ENCODE data around the gene LHFPL3.

- TF ChIP-seq, protein P1, sequence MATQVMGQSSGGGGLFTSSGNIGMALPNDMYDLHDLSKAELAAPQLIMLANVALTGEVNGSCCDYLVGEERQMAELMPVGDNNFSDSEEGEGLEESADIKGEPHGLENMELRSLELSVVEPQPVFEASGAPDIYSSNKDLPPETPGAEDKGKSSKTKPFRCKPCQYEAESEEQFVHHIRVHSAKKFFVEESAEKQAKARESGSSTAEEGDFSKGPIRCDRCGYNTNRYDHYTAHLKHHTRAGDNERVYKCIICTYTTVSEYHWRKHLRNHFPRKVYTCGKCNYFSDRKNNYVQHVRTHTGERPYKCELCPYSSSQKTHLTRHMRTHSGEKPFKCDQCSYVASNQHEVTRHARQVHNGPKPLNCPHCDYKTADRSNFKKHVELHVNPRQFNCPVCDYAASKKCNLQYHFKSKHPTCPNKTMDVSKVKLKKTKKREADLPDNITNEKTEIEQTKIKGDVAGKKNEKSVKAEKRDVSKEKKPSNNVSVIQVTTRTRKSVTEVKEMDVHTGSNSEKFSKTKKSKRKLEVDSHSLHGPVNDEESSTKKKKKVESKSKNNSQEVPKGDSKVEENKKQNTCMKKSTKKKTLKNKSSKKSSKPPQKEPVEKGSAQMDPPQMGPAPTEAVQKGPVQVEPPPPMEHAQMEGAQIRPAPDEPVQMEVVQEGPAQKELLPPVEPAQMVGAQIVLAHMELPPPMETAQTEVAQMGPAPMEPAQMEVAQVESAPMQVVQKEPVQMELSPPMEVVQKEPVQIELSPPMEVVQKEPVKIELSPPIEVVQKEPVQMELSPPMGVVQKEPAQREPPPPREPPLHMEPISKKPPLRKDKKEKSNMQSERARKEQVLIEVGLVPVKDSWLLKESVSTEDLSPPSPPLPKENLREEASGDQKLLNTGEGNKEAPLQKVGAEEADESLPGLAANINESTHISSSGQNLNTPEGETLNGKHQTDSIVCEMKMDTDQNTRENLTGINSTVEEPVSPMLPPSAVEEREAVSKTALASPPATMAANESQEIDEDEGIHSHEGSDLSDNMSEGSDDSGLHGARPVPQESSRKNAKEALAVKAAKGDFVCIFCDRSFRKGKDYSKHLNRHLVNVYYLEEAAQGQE (IDR thresholded peaks at IDR 0.05; ENCODE audit: low read depth), result no peak
- TF ChIP-seq FOXM1 (IDR thresholded peaks at IDR 0.05; ENCODE audit: borderline replicate concordance, low read depth), result no peak
- TF ChIP-seq TCF12 (IDR thresholded peaks at IDR 0.05; ENCODE audit: low read depth), result no peak
- no peak for TF ChIP-seq TAF1 (IDR thresholded peaks at IDR 0.05; ENCODE audit: low read depth)
- no peak for TF ChIP-seq YY1 (IDR thresholded peaks at IDR 0.05; ENCODE audit: low read depth)
- TF ChIP-seq, protein P2, sequence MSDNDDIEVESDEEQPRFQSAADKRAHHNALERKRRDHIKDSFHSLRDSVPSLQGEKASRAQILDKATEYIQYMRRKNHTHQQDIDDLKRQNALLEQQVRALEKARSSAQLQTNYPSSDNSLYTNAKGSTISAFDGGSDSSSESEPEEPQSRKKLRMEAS (IDR thresholded peaks at IDR 0.05), result no peak
- no peak for TF ChIP-seq RAD21 (IDR thresholded peaks at IDR 0.05; ENCODE audit: low read depth)
- TF ChIP-seq EP300 (IDR thresholded peaks at IDR 0.05; ENCODE audit: borderline replicate concordance), result no peak
- TF ChIP-seq NFIC (IDR thresholded peaks at IDR 0.05), result no peak
Observed at GRCh38 chr7:104906556-104906955, 578.2 kb downstream of the LHFPL3 start.

Data from Ishikawa (cell line).